ENCODE data around the gene PLCG2.
"Not testable (repeated sequence)": the region's sequence is repeated elsewhere in the genome, so short reads cannot be mapped to it uniquely, and the experiment has no call there.

The PLCG2 gene

DNA sequence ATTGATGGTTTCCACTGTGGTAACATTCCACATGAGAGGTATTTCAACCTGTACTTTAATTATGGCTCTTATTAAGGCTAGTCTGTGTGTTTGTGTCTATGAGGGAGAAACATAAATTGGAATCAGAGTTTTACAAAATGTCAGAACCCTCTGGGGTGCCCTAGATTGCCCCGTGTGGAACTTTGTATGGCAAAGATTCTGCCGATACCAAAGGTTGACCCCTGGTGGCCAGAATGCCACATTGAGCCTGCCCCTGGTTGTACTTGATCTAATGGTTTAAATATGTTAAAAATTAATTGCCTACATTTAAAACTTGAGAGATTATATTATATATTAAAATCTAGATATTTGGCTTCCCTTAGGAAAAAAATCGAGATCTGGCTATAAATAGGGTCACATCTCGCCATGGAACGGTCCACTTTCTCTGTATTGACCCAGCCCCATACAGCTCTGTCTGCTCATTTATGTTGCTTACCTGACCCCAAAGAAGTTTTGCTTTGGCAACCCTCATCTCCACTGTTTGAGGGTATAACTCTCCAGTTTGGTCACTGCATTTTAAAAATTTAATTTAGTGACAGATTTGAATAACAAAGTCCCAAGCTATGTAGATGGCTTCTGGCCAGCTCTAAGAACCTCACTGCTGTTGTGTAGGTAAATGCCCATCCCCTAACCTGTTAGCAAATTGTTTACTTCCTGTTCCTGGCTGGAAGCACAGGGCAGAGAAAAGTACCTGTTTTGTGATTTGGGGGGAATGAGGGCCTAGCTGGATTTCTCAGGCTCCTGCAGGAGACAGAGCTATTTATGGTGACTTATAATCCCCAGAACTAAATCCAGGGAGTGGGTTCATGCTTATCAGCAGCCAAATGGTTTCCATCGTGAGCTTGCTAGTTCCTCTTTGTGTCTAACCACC is 95.0 kb downstream of the PLCG2 start:
- DNase-seq (ENCODE audit: low read depth in 1 of 2, low spot score in 1 of 2), result no peak

DNA sequence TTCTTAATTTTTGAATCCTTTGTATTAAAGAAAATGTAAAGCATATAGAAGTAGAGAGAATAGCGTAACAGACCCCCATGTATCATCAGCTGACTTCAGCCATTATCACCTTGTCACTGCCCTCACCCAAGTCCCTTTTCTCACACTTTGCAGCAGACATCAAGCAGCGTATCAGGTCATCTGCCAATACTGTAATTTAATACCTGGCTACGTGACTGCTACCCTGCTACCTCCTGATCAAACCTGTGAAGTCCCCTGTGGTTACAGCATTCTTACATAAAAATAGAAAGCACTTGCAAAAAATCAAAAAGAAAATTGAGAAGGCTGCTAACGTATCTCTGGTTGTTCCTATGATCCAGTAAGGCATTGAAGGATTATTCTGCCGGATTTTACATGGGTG is 96.4 kb downstream of the PLCG2 start:
- no peak for DNase-seq (ENCODE audit: low read depth in 1 of 2, low spot score in 1 of 2)

DNA sequence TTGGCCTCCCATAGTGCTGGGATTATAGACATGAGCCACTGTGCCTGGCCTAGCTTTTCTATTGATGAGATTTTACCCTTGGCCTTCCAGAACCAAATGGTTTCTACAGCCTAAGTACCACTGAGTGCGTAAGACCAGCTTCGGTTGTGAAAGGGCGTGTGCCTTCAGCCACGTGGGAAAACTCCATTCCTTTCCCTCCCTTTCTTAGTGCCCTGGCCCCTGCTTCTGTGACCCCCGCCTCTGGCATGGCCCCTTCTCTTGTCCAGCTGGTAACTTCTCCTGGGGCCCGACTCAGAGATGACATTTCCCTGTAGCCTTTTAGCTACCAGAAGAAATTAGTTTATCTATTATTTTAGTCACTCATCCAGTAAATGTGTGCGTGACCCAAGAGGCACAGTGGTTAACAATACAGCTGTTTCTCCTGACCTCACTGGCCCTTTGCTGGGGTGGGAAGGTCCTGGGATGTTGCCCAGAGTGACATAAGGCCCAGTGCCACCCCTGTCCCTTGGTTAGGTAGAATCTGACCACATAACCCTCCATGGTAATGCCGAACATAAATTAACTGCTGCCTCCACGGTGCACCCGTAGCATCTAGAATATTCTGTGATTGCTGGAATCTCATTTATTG is 97.3 kb downstream of the PLCG2 start:
- DNase-seq (ENCODE audit: low read depth in 1 of 2, low spot score in 1 of 2), result no peak

DNA sequence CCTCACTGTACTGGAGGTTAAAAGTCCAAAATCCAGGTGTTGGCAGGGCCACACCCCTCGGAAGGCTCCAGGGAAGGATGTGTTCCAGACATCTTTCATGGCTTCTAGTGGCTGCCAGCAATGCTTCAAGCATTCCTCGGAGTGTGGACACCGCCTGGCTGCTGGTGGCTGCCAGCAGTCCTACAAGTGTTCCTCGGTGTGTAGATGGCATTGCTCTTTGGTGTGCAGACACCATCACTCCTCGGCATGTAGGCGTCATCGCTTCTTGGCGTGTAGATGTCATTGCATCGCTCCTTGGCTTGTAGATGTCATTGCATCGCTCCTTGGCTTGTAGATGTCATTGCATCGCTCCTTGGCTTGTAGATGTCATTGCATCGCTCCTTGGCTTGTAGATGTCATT is 98.4 kb downstream of the PLCG2 start:
- DNase-seq (ENCODE audit: low read depth in 1 of 2, low spot score in 1 of 2), result not testable (repeated sequence)

DNA sequence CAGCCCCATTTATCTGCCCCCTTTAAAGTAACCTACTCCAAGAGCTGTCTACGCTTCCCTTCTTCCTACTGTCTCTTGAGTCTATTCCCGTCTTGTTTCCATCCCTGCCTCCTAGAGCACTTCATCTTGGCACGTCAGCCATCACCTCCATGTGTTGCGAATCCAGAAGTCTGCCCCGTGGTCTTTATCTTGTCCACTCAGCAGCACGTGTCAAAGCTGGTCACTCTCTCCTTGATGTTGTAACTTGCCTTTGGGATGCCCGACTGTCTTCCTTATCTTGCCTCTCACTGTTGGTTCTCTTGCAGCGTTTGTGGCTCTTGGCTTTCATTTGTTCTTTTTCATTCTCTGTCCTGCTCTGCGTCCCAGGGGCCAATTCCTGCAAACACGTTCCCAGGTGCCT is 99.4 kb downstream of the PLCG2 start:
- no peak for DNase-seq (ENCODE audit: low read depth in 1 of 2, low spot score in 1 of 2)

DNA sequence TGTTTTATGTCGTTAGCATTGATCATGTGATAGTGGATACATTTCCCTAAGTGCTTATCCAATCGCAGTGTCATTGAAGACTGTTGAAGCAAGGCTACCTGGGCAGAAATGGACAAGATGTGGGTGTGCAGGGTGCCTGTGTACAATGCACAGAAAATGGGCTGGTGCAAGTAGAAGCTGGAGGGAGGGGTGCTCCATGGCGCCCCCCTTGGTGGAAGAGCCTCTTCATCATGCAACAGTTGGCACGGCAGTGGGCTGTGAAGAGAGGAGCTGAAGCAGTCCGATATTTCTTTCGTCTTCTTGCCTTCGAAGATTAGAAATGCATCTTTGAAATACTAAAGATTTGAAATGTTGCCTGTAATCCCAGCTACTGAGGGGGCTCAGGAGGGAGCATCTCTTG is 100.5 kb downstream of the PLCG2 start:
- DNase-seq (ENCODE audit: low read depth in 1 of 2, low spot score in 1 of 2), result no peak

DNA sequence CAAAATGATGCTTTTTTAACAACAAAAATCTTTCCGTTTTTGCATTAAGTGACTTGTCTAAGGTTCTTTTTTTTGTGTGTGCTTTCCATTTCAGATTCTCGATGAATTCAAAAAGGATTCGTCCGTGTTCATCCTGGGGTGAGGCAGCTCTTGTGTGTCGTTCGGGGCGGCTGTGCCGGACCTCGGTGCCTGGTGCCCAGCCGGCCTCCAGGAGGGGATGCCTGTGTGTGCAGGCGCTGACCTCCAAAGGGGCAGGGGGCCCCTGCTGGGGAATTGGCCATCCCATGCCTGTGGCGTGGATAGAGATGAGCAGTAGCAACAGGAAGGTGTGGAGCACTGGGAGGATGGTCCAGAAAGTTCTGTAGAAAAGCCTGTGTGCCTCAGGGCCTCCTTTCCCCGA is 101.7 kb downstream of the PLCG2 start:
- DNase-seq (ENCODE audit: low read depth in 1 of 2, low spot score in 1 of 2), result no peak

DNA sequence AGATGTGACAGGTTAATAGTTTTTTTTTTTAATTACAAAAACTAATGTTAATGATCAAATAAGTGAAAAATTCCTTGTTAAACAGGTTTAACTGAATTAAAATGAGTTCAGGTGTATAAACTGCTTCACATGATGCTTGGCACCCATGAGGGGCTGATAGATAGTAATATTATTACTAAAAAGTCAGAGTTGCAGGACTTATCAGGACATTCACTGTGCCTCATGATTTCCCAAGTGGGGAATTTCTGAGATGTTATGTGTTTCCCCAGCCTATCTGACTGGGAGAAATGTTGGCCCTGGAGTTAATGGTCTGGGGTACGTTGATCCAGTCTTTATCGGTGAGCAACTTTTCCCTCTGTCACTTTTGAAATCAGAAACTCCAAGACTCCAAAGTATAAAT is 102.1 kb downstream of the PLCG2 start:
- DNase-seq (ENCODE audit: low read depth in 1 of 2, low spot score in 1 of 2), result no peak

DNA sequence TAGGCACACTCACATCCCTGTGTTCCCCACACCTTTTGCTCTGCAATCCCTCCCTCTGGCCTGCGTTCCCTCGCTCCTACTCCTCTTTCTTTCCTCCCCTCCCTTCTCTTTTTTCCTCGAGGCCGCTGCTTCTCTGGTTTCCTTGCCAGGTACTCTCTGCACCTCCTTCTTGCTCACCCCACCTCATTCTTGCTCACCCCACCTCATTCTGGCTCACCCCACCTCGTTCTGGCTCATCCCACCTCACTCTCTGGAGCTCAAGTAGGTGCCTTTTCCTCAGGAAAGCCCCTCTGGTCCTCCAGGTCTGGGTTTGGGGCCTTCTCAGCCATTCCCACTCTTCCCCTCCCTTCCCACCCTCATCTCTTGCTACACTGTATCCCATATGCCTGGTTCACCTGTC is 103.5 kb downstream of the PLCG2 start:
- DNase-seq (ENCODE audit: low read depth in 1 of 2, low spot score in 1 of 2), result no peak

DNA sequence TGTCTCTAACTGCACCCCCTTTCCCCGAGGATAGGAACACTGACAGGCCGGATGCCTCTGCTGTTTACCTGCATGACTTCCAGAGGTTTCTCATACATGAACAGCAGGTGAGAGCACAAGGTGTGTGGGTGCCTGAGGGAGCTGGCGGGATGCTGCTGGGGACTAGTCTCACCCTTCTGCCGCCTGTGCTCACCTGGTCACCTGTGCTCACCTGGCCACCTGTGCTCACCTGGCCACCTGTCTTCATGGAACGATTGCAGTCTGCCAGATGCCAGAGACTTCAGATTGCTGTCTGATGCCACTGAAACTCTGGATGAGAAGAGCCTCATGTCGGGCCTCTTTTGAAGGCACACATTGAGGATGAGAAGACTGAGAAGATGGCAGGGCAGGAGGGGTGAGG is 104.1 kb downstream of the PLCG2 start:
- DNase-seq (ENCODE audit: low read depth in 1 of 2, low spot score in 1 of 2), result no peak

DNA sequence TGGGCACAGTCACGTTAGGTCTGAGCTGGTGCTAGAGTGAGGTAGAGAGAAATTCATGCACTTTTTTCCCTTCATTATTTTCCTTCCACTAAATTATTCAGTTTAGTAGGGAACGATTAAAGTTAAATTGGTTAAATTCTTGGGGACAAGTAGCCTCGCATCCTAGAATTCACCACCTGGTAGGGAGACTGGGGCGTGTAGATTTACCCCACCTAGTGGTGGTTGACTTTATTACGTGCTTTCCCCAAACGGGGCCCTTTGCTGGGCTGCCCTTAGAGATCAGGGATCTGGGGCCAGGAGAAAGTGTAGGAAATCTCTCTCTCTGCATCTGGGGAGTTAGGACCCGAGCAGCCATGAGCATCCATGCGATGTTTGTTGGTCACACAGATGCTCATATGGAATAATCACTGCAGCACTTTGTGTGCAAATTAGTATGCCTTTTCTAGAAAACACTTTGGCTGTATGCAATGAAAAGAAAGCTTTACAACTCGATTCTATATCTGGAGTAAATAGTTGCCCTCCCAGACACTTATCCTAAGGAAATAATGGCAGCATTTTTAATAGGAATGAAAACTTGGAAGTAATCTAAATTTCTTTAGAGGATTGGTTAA is 107.0 kb downstream of the PLCG2 start:
- no peak for DNase-seq (ENCODE audit: low read depth in 1 of 2, low spot score in 1 of 2)

DNA sequence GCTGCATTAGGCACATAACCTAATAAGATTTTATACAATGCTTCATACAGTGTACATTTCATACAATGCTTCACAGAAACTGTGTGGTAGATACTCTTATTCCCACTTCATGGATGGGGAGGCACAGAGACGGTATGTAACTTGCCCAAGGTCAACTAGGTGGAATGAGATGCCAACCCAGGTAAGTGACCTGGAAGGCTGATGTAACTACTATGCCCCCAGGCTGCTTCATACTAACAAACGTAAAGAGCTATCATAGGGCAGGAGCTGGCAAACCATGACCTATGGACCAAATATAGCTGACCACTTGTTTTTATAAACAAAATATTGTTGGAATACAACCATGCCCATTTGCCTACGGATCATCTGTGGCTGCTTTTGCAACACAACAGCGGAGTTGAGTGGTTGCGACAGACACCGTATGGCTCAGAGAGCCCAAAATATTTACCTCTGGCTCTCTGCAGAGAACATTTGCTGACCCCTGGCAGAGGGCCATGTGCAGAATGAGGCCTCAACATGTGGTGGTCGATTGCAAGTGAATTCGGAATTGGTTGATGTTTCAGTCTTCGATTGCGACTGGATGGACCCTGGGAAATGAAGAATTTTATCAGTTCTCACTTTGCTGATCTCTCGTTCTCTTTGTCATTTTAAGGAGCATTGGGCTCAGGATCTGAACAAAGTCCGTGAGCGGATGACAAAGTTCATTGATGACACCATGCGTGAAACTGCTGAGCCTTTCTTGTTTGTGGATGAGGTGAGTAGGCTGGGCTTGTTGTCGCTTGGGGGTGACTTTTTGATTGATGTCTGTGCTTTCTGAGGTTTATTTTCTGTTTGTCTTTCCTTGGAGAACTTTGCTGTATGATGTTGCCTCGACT is 109.7 kb downstream of the PLCG2 start:
- DNase-seq (ENCODE audit: low read depth in 1 of 2, low spot score in 1 of 2), result no peak

DNA sequence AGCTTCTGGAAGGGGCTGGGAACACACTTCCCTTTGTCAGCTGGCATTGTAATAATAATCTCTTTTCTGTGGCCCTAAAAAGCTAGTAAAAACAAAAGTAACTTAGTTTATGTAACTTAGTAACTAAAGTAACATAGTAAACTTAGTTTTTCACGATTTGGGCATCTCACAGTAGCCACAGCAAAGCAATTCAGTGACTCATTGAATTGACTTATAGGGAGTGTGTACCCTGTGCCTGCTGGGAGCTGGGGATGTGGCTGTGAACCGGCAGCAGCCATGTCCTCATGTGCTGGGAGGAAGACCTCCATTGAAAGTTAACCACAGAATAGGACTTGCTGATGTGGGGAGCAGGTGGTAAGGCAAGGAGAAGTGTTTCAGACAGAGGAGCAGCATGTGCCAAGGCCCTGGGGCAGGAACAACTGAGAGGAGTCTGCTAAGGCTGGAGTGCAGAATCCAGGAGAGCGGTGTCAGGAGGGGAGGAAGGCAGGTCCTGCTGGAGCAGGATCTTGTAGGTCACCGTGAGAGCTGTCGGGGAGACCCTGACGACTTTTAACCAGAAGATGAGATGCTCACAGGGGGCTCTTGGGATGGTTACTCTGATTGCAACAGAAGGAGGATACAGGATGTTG is 112.8 kb downstream of the PLCG2 start:
- DNase-seq (ENCODE audit: low read depth in 1 of 2, low spot score in 1 of 2), result no peak

DNA sequence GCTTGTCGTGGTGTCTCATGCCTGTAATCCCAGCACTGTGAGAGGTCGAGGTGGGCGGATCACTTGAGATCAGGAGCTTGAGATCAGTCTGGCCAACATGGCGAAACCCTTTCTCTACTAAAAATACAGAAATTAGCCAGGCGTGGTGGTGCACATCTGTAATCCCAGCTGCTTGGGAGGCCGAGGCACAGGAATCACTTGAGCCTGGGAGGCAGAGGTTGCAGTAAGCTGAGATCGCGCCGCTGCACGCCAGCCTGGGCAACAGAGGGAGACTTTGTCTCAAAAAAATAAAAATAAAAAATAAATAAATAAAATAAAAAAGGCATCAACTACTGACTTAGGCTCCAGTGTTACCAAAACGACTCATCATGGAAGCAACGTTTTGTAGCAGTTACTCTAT is 115.5 kb downstream of the PLCG2 start:
- no peak for DNase-seq (ENCODE audit: low read depth in 1 of 2, low spot score in 1 of 2)

DNA sequence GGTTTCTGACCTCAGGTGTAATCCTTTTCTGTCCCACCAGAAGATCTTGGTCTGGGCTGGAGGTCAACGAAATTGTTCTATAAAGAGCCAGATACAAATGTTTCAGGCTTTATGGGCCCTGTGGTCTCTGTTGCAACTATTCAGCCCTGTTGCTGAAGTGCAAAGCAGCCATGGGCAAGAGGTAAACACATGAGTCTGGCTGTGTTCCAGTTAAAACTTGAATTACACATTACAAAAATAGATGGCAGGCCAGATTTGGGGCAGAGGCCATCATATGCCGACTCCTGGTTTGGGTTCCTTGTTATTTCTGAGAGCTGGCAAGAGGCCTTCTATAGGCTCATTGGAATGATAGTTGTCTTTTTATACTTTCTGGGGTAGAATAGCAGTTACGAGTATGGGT is 117.8 kb downstream of the PLCG2 start:
- DNase-seq (ENCODE audit: low read depth in 1 of 2, low spot score in 1 of 2), result no peak

DNA sequence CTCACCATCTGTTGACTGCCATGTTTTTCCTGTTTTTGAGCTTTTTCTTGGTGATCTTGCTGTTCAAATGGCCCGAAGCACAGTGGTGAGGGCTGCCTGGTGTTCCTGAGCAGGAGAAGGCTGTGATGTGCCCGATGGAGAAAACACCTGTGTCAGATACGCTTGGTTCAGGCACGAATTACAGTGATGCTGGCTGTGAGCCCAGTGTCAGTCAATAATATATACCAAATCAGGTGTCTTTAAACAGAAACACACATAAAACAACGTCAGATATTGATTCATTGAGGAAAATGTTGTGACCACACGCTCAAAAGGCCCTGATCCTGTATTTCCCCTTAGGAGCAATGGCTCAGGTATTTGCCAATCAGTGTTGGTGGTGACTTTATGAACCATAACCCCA is 120.5 kb downstream of the PLCG2 start:
- no peak for DNase-seq (ENCODE audit: low read depth in 1 of 2, low spot score in 1 of 2)

DNA sequence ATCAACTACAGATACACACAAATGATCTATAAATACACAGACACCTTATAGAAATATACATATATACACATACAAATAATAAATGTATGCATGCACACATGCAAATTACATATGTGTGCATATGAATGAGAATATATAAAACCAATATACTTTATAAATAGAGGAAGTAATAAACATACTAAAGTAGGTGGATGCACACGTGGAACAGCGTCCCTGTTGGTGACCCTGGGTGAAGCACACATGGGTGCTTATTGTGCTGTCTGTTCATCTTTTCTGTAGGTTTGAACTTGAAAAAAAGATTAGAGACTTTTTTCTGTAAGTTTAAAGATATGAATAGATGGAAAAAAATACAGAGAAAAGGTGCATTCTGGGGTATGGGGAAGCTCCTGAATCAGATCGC is 120.9 kb downstream of the PLCG2 start:
- DNase-seq (ENCODE audit: low read depth in 1 of 2, low spot score in 1 of 2), result no peak

DNA sequence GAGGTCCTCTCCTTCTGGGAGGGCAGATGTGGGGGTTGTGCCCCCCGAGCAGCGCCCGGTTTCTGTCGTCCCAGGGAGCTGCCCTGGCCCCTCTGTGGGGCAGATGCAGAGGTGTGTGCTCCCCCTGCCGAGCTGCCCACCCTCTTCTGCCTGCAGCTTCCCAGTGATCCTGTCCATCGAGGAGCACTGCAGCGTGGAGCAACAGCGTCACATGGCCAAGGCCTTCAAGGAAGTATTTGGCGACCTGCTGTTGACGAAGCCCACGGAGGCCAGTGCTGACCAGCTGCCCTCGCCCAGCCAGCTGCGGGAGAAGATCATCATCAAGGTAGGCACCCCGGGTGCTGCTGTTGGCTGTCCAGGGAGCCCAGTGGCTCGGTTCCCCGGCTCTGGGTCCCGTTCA is 121.4 kb downstream of the PLCG2 start:
- DNase-seq (ENCODE audit: low read depth in 1 of 2, low spot score in 1 of 2), result no peak

DNA sequence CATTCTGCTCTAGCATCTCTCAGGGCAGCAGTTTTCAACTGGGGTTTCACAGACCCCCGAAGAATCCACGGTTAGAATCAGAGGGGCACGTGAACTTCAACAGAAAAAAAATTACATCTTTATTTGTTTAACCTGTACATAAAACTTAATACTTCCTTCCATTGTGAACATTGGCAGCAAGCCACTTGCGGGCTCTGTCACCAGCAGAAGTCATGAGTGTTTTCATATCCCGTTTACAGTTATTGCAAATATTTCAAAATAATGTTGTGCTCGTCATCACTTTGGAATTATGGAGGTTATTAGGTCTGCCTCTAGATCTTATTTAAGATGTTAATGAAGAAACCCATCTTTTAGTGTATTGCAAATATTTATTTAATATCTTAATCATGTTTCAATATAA is 122.4 kb downstream of the PLCG2 start:
- DNase-seq (ENCODE audit: low read depth in 1 of 2, low spot score in 1 of 2), result no peak

DNA sequence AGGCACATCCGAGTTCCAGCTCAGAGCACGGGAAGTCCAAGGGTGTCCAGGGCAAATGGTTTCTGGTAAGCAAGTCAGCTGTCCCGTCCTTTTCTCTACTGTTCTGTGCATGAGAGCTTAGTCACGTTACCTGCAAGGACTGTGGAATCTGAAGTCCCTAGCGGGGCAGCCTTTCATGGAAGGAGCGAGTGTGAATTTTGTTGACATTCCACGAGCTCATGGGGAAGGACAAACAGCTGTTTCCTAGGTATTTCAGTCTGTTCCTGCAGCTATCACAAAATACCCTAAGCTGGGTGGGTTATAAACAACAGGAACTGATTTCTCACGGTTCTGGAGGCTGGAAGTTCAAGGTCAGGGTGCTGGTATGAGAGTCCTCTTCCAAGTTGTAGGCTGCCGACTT is 122.9 kb downstream of the PLCG2 start:
- DNase-seq (ENCODE audit: low read depth in 1 of 2, low spot score in 1 of 2), result no peak

DNA sequence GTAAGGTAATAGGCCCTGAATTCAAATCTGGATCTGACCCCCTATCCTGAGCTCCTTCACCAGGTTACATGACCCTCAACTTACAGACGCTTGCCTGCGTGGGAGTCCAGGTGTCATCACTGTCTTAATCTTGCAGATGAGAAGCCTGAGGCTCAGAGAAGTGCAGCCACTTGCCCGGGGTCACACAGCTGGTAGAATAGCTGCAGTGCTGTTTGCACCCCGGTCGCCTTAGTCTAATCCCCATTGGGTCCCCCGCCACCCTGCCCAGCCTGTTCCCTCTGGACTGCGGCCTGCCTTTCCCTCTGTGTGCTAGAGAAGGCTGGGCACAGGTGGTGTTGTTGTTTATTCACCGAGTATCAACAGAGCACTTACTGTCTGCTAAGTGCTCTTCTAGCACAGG is 125.2 kb downstream of the PLCG2 start:
- no peak for DNase-seq (ENCODE audit: low read depth in 1 of 2, low spot score in 1 of 2)
